Keratinocyte (primary cell): ENCODE measurements around the gene ETV1. TPM values are rescaled to one million over a fixed set of nuclear protein-coding genes. Genes with fewer than 3 reads are reported as not detected.
A peak's percentile ranks its signal among the peaks of the same experiment; 100 is the strongest.

Experiments
- DNase-seq: peaks from one replicate; pipeline ENCODE4 v3.0.0-alpha.2; 2011; ENCODE audit warnings: low read depth, missing footprints, low spot score
- FAIRE-seq: peaks from 2 replicates; lab custom pipeline; 2011; peaks lifted over from hg19 to GRCh38; lab: Jason Lieb, UNC
- H2AFZ ChIP-seq: 2 replicates; pipeline ENCODE4 v1.6.0; 2012; ENCODE audit warnings: low read length, control low read depth, inconsistent platforms; ENCODE audit not compliant: control insufficient read depth
- H3K27ac ChIP-seq: 2 replicates; pipeline ENCODE4 v1.5.1; 2011; ENCODE audit warnings: low read length; ENCODE audit not compliant: control insufficient read depth, insufficient read depth
- H3K27me3 ChIP-seq: 3 replicates; pipeline ENCODE4 v1.6.0; 2011; ENCODE audit warnings: low read length; ENCODE audit not compliant: control insufficient read depth, insufficient read depth; ENCODE audit errors: extremely low read depth
- H3K36me3 ChIP-seq, 2 experiments: 2 replicates in 1 of 2; 3 replicates in 1 of 2; pipeline ENCODE4 v1.5.1; 2011; ENCODE audit warnings: low read length in 2 of 2, mild to moderate bottlenecking in 1 of 2; ENCODE audit not compliant: control insufficient read depth in 2 of 2, insufficient read depth in 2 of 2; ENCODE audit errors: extremely low read depth in 1 of 2
- H3K4me1 ChIP-seq: 3 replicates; pipeline ENCODE4 v1.5.1; 2011; ENCODE audit warnings: low read length; ENCODE audit not compliant: control insufficient read depth, insufficient read depth; ENCODE audit errors: extremely low read depth
- H3K4me2 ChIP-seq: 3 replicates; pipeline ENCODE4 v1.6.0; 2011; ENCODE audit warnings: low read depth, low read length; ENCODE audit not compliant: control insufficient read depth, insufficient read depth; ENCODE audit errors: extremely low read depth
- H3K4me3 ChIP-seq, 3 experiments: fragments of 200-600 bp in 1 of 3; sonication (generic) in 1 of 3; 2 replicates in 2 of 3; 3 replicates in 1 of 3; pipeline ENCODE4 v1.5.1; 2011 to 2016; ENCODE audit warnings: low read length in 3 of 3, mild to moderate bottlenecking in 3 of 3, control low read depth in 2 of 3, inconsistent platforms in 1 of 3, low read depth in 1 of 3, mixed read lengths in 1 of 3, mixed run types in 1 of 3, moderate library complexity in 1 of 3; ENCODE audit not compliant: control insufficient read depth in 2 of 3, insufficient read depth in 2 of 3; ENCODE audit errors: extremely low read depth in 1 of 3
- H3K79me2 ChIP-seq: 2 replicates; pipeline ENCODE4 v1.6.0; 2012; ENCODE audit warnings: low read length; ENCODE audit not compliant: control insufficient read depth, insufficient read depth
- H3K9ac ChIP-seq: 3 replicates; pipeline ENCODE4 v1.6.0; 2011; ENCODE audit warnings: low read length; ENCODE audit not compliant: control insufficient read depth, insufficient read depth; ENCODE audit errors: extremely low read depth
- H3K9me1 ChIP-seq: 3 replicates; pipeline ENCODE4 v1.6.0; 2011; ENCODE audit warnings: low read length; ENCODE audit not compliant: control insufficient read depth, insufficient read depth; ENCODE audit errors: extremely low read depth
- H3K9me3 ChIP-seq: 2 replicates; pipeline ENCODE4 v1.5.1; 2012; ENCODE audit warnings: low read depth, low read length; ENCODE audit not compliant: control insufficient read depth
- H4K20me1 ChIP-seq: 3 replicates; pipeline ENCODE4 v1.6.0; 2011; ENCODE audit warnings: low read length; ENCODE audit not compliant: control insufficient read depth, insufficient read depth; ENCODE audit errors: extremely low read depth
- CTCF ChIP-seq, 3 experiments: IDR thresholded peaks in 1 of 3; conservative IDR thresholded peaks in 1 of 3; optimal IDR thresholded peaks in 1 of 3; 2 replicates in 2 of 3; 3 replicates in 1 of 3; pipeline versions ENCODE3 to v1.5.1; 2011; ENCODE audit warnings: low read length in 3 of 3, mild to moderate bottlenecking in 3 of 3, moderate library complexity in 2 of 3, control low read depth in 1 of 3, inconsistent platforms in 1 of 3; ENCODE audit not compliant: insufficient read depth in 2 of 3; ENCODE audit errors: extremely low read depth in 1 of 3
- EZH2 ChIP-seq: IDR thresholded peaks from one replicate; pipeline ENCODE4 v1.6.1; 2012; ENCODE audit warnings: inconsistent platforms, mild to moderate bottlenecking, low read length, moderate library complexity
- dilution Hi-C: fragments of 300-500 bp; cut with MboI; formaldehyde crosslinking; loops from one replicate; pipeline ENCODE4 v1.7.0; 2020; ENCODE audit warnings: low sequenced_read_pairs; ENCODE audit not compliant: extremely low pct_ligation_motif_present
- polyA plus RNA-seq, 5 experiments: library from polyadenylated mRNA; depleted of rRNA in 3 of 5; stranded (reverse) in 3 of 5; stranded (forward) in 1 of 5; unstranded in 1 of 5; fragments of >200 nt; gene quantifications; 1 replicate in 1 of 5; 2 replicates in 3 of 5; 3 replicates in 1 of 5; pipeline versions ENCODE4 v1.2.1 to v1.2.3, GENCODE V29; 2011 to 2012; ENCODE audit warnings: missing spikeins in 2 of 5, low read depth in 1 of 5, low replicate concordance in 1 of 5

Gene ETV1
- polyA plus RNA-seq, 1 donor (not counting 4 experiments of a cell fraction or from before 2014, with no cell fraction given) = 5.0 TPM

GRCh38 chr7:13880789-13881188 lies 108.7 kb downstream of the ETV1 start:
- peak overlapping the region; percentile 23 for H2AFZ ChIP-seq
- TF ChIP-seq EZH2 = no peak
- TF ChIP-seq CTCF (optimal IDR thresholded peaks at IDR 0.05 in 1 of 3, IDR thresholded peaks at IDR 0.05 in 1 of 3, conservative IDR thresholded peaks at IDR 0.05 in 1 of 3; ENCODE audit: extremely low read depth in 1 of 3, insufficient read depth in 2 of 3, low read length in 3 of 3) = no peak
- H3K27ac ChIP-seq = peak overlapping the region; percentile 83
- H3K4me2 ChIP-seq = peak overlapping the region; percentile 80
- no peaks in the 10 kb centered on the region for H4K20me1 ChIP-seq
- no peaks in the 10 kb centered on the region for H3K9me3 ChIP-seq
- dilution Hi-C loops = no loop called here
- H3K9me1 ChIP-seq = no peaks in the 10 kb centered on the region
- H3K9ac ChIP-seq = no peak overlapping the region
- no peaks in the 10 kb centered on the region for H3K27me3 ChIP-seq
- peaks cover 19% of the 10 kb centered on the region for H3K4me1 ChIP-seq
- no peaks in the 10 kb centered on the region for H3K36me3 ChIP-seq
- no peak for DNase-seq
- FAIRE-seq = peak; percentile 95
- no peaks in the 10 kb centered on the region for H3K79me2 ChIP-seq
- H3K4me3 ChIP-seq = peak overlapping the region in 1 of 3 experiments; percentile 54

DNA sequence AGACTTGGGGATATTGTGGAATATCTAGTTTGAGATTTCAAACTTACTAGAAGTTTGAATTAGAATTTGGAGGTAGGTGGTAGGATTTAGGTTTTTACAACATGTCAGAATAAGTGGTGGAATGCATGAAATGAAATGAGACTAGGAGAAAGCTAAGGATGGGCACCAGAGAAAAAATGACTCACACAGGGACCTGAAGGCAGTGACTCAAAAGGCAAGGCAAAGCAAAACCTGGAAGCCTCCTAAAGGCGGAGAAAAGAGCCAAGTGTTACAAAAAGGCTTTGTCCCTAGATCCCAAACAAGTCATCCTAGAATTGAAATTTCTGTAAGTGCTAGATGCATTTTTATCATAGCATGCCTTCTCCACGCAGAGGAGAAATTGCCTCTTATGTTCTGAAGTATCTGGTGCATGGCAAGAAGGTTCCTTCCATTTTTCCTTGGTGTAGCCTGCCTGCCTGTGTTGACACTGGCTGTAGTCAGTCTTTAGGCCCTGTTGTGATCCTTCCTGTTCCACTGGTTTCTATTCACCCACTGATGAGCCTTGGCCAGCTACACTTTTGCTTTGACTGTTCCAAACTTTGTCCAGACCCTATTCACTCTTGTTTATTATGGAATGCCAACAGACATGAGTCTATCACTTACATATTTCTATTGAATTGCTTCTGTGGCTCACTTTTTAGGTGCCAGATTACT lies 109.3 kb downstream of the ETV1 start:
- Histone ChIP-seq H4K20me1 (no peaks in the 10 kb centered on the region), H3K27ac (peak overlapping the region; percentile 83), H3K4me3 (peak overlapping the region in 2 of 3 experiments; percentile 19 to 54), H3K4me2 (peak overlapping the region; percentile 80), H3K9me1 (no peaks in the 10 kb centered on the region), H3K9me3 (no peaks in the 10 kb centered on the region), H3K9ac (no peak overlapping the region), H2AFZ (peak overlapping the region; percentile 83), H3K79me2 (no peaks in the 10 kb centered on the region), H3K4me1 (peaks cover 19% of the 10 kb centered on the region), H3K27me3 (no peaks in the 10 kb centered on the region), H3K36me3 (no peaks in the 10 kb centered on the region)
- peak; percentile 49 for DNase-seq
- TF ChIP-seq EZH2 (no peak), CTCF (optimal IDR thresholded peaks at IDR 0.05 in 1 of 3, IDR thresholded peaks at IDR 0.05 in 1 of 3, conservative IDR thresholded peaks at IDR 0.05 in 1 of 3; ENCODE audit: extremely low read depth in 1 of 3, insufficient read depth in 2 of 3, low read length in 3 of 3) (no peak)
- dilution Hi-C loops = no loop called here
- peak; percentile 91 for FAIRE-seq
